Measurements from ENCODE around the gene UPF3B.

- TF ChIP-seq, protein P1, sequence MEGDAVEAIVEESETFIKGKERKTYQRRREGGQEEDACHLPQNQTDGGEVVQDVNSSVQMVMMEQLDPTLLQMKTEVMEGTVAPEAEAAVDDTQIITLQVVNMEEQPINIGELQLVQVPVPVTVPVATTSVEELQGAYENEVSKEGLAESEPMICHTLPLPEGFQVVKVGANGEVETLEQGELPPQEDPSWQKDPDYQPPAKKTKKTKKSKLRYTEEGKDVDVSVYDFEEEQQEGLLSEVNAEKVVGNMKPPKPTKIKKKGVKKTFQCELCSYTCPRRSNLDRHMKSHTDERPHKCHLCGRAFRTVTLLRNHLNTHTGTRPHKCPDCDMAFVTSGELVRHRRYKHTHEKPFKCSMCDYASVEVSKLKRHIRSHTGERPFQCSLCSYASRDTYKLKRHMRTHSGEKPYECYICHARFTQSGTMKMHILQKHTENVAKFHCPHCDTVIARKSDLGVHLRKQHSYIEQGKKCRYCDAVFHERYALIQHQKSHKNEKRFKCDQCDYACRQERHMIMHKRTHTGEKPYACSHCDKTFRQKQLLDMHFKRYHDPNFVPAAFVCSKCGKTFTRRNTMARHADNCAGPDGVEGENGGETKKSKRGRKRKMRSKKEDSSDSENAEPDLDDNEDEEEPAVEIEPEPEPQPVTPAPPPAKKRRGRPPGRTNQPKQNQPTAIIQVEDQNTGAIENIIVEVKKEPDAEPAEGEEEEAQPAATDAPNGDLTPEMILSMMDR (IDR thresholded peaks at IDR 0.05), result no peak
- no peak for TF ChIP-seq POLR2A (IDR thresholded peaks at IDR 0.05)
Measured at GRCh38 chrX:119809185-119809666, 43.5 kb downstream of the UPF3B start.
